AG04450 (cell line): ENCODE measurements around the gene ACP1. TPM values are rescaled to one million over a fixed set of nuclear protein-coding genes. Genes with fewer than 3 reads are reported as not detected.

ENCODE experiments used
- CTCF ChIA-PET: fragments of 300-600, 350-600 bp; formaldehyde crosslinking; extraction: SDS; loops from one replicate; lab custom pipeline; 2022; ENCODE audit warnings: antibody characterized with exemption, inconsistent platforms; lab: Charles Lee
- POLR2A ChIA-PET: fragments of 350-600 bp; formaldehyde crosslinking; extraction: SDS; loops from one replicate; lab custom pipeline; 2021; ENCODE audit warnings: antibody characterized with exemption, inconsistent platforms; lab: Yijun Ruan, JAX
- DNase-seq: peaks from one replicate; pipeline ENCODE4 v3.0.0-alpha.2; 2011; ENCODE audit warnings: low read depth, low spot score
- H3K27ac ChIP-seq: one replicate; pipeline ENCODE4 v1.5.1; 2012; ENCODE audit warnings: low read depth, low read length, control low read depth
- H3K27me3 ChIP-seq: one replicate; pipeline ENCODE4 v1.6.0; 2012; ENCODE audit warnings: low read length; ENCODE audit not compliant: control insufficient read depth, insufficient read depth
- H3K4me3 ChIP-seq: 2 replicates; pipeline ENCODE4 v1.5.1; 2011; ENCODE audit warnings: mild to moderate bottlenecking, low read depth, low read length, control low read depth
- H3K9me3 ChIP-seq: 2 replicates; pipeline ENCODE4 v1.5.1; 2012; ENCODE audit warnings: low read length; ENCODE audit not compliant: control insufficient read depth, insufficient read depth
- polyA plus RNA-seq: library from polyadenylated mRNA; depleted of rRNA; stranded (reverse); fragments of >200 nt; gene quantifications from 2 replicates; pipeline ENCODE4 v1.2.3, GENCODE V29; 2011
- TF ChIP-seq, protein P1 (sequence below): IDR thresholded peaks from 2 replicates; pipeline ENCODE4 v1.5.1; 2011; ENCODE audit warnings: low read depth, low read length, control low read depth, inconsistent platforms

Gene ACP1
- polyA plus RNA-seq, 1 experiment = 126 TPM

- H3K4me3 ChIP-seq = no peak overlapping the region
- H3K9me3 ChIP-seq = no peaks in the 10 kb centered on the region
- ChIA-PET CTCF (no interaction called here), POLR2A (no interaction called here)
- H3K27me3 ChIP-seq = no peaks in the 10 kb centered on the region
- no peak for DNase-seq
- TF ChIP-seq, protein P1, sequence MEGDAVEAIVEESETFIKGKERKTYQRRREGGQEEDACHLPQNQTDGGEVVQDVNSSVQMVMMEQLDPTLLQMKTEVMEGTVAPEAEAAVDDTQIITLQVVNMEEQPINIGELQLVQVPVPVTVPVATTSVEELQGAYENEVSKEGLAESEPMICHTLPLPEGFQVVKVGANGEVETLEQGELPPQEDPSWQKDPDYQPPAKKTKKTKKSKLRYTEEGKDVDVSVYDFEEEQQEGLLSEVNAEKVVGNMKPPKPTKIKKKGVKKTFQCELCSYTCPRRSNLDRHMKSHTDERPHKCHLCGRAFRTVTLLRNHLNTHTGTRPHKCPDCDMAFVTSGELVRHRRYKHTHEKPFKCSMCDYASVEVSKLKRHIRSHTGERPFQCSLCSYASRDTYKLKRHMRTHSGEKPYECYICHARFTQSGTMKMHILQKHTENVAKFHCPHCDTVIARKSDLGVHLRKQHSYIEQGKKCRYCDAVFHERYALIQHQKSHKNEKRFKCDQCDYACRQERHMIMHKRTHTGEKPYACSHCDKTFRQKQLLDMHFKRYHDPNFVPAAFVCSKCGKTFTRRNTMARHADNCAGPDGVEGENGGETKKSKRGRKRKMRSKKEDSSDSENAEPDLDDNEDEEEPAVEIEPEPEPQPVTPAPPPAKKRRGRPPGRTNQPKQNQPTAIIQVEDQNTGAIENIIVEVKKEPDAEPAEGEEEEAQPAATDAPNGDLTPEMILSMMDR = no peak
- H3K27ac ChIP-seq = no peak overlapping the region
These were observed 36.6 kb upstream of the ACP1 start for GRCh38 chr2:228115-228514.

DNA sequence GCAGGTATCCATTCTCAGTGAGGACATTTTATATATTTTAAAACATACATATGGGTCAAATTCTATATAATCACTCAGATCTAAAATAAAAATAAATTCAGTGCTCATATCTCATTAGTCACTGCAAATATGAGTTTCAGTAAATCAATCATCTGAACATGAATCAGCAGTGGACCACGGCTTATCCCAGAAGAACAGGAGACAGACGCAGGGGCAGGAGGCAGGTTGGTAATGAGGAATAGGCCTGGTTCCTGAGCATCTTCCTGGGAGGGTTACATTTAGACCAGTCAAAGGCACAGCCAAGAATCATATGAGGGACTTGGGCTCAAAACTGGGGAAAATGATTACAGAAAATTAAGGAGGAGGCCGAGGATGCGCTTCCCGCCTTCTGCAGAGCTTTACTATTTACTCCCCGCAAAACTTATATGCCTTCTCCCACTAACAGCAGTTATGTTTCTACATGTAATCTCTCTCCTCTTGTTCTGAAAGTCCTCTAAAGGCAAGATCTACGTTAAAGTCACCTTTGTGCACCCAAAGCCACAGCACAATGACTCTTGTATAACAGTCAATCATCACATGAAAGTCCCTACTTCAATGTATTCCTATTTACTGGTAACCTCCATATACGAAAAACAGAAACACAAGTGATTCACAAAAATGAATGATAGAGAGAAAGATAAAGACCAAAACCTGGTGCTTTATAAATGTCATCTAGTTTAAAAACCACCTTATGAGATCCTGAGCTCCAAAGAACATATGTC, 36.0 kb upstream of the ACP1 start:
- no peak for DNase-seq
- TF ChIP-seq, protein P1 = no peak
- no peaks in the 10 kb centered on the region for H3K9me3 ChIP-seq
- H3K27me3 ChIP-seq = no peaks in the 10 kb centered on the region
- POLR2A ChIA-PET = no interaction called here
- CTCF ChIA-PET = interaction anchor here (0.6 kb wide), 1 partner anchor 112 kb away, joined by 10 read pairs; no protein-coding TSS in a partner anchor
- H3K27ac ChIP-seq = no peak overlapping the region
- H3K4me3 ChIP-seq = no peak overlapping the region

- H3K27me3 ChIP-seq = no peaks in the 10 kb centered on the region
- no peak overlapping the region for H3K27ac ChIP-seq
- no peak for DNase-seq
- TF ChIP-seq, protein P1 = no peak
- POLR2A ChIA-PET = no interaction called here
- CTCF ChIA-PET = interaction anchor here (0.7 to 1.8 kb wide), 2 partner anchors 9 to 59 kb away, joined by 3 to 4 read pairs; no protein-coding TSS in a partner anchor
- H3K9me3 ChIP-seq = no peaks in the 10 kb centered on the region
- H3K4me3 ChIP-seq = no peak overlapping the region
These were observed 33.1 kb upstream of the ACP1 start for GRCh38 chr2:231521-232185.

DNA sequence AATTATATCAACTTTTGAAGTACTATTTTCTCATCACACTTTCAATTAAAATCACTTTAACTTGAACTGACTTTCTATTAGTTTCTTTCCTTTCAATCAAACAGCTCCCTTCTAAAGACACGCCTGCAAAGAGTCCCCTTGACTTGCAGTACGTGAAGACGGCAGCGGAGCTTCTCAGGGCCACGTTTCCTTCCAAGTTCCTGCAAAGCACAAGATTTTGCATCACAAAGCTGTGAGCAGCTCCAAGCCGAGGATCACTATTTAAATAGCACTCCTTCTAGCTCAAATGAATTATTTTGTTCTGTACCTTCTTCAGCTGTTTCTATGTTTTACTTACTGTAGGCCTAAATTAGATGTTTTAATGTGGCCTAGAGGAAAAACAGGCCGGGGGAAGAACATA, 31.7 kb upstream of the ACP1 start:
- CTCF ChIA-PET = interaction anchor here (0.9 to 2.9 kb wide), 2 partner anchors 14 to 57 kb away, joined by 4 to 12 read pairs; no protein-coding TSS in a partner anchor
- POLR2A ChIA-PET = no interaction called here
- Histone ChIP-seq H3K27ac (no peak overlapping the region), H3K4me3 (no peak overlapping the region), H3K9me3 (no peaks in the 10 kb centered on the region), H3K27me3 (no peaks in the 10 kb centered on the region)
- TF ChIP-seq, protein P1 = no peak
- DNase-seq = no peak

DNA sequence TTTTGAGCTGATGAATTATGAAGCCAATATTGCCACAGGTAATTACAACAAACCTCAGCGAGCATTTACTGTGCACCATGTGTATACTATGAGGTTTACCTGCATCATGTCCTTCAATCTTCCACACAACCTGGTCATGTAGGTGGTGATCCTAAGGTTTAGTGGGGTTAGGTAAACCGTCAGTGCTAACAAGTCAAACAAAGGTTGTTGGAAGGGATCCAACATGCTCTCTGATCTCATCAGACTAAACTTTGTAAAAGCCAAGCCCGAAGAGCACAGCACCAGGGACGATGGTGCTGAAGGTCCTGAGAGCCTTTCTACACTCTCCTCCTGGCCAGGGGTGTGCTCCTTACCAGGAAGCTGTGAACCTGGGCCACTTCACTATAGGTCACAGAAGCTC, 30.3 kb upstream of the ACP1 start:
- DNase-seq = no peak
- no peak overlapping the region for H3K27ac ChIP-seq
- H3K4me3 ChIP-seq = no peak overlapping the region
- no peaks in the 10 kb centered on the region for H3K27me3 ChIP-seq
- CTCF ChIA-PET = interaction anchor here (1.0 to 2.9 kb wide), 3 partner anchors 11 to 56 kb away, joined by 3 to 12 read pairs (median 3); no protein-coding TSS in a partner anchor
- POLR2A ChIA-PET = no interaction called here
- TF ChIP-seq, protein P1 = no peak
- no peaks in the 10 kb centered on the region for H3K9me3 ChIP-seq
